A549 (cell line): ENCODE results near the gene ESYT2.

ENCODE experiments used
- CEBPB ChIP-seq, 2 experiments: fragments of >200 bp in 1 of 2; sonication (Bioruptor Twin) in 1 of 2; formaldehyde crosslinking in 1 of 2; IDR thresholded peaks; 2 replicates each; pipeline ENCODE4 v1.6.1; 2012 to 2016
- CHD2 ChIP-seq: fragments of 150-350 bp; IDR thresholded peaks from 2 replicates; pipeline ENCODE4 v1.6.1; 2014; ENCODE audit warnings: low read length; ENCODE audit not compliant: partially characterized antibody
- CTCF ChIP-seq: fragments of >200 bp; sonication (Bioruptor Twin); formaldehyde crosslinking; IDR thresholded peaks from 3 replicates; pipeline ENCODE4 v1.5.1; 2016
- E2F6 ChIP-seq: IDR thresholded peaks from 2 replicates; pipeline ENCODE4 v1.6.1; 2012; ENCODE audit warnings: low read depth, borderline replicate concordance
- EP300 ChIP-seq, 2 experiments: fragments of >200 bp; sonication (Bioruptor Twin); formaldehyde crosslinking; IDR thresholded peaks; 2 replicates in 1 of 2; 3 replicates in 1 of 2; pipeline ENCODE4 v1.6.1; 2016 to 2017
- ESRRA ChIP-seq: fragments of 150-350 bp; IDR thresholded peaks from 2 replicates; pipeline ENCODE4 v1.6.1; 2014; ENCODE audit warnings: mild to moderate bottlenecking, low read length, borderline replicate concordance
- HOXB5 ChIP-seq: fragments of 250-450 bp; sonication (Bioruptor Pico); IDR thresholded peaks from 2 replicates; pipeline ENCODE4 v1.5.0; 2020; ENCODE audit warnings: mild to moderate bottlenecking, moderate library complexity
- MAX ChIP-seq: IDR thresholded peaks from 2 replicates; pipeline ENCODE4 v1.6.1; 2012
- NFE2L2 ChIP-seq: fragments of 150-350 bp; conservative IDR thresholded peaks from 2 replicates; pipeline ENCODE4 v1.6.1; 2014; ENCODE audit warnings: low read length
- NR3C1 ChIP-seq: fragments of >200 bp; sonication (Bioruptor Twin); formaldehyde crosslinking; IDR thresholded peaks from 3 replicates; pipeline ENCODE4 v1.6.1; 2017
- POLR2A ChIP-seq: IDR thresholded peaks from 2 replicates; pipeline ENCODE4 v1.6.1; 2012; ENCODE audit warnings: mild to moderate bottlenecking, low read length
- POLR2AphosphoS2 ChIP-seq: conservative IDR thresholded peaks from 2 replicates; pipeline ENCODE4 v1.6.1; 2012; ENCODE audit warnings: low read length, improper control_type of control experiment, inconsistent platforms
- RNF2 ChIP-seq: fragments of 200-600 bp; sonication (generic); IDR thresholded peaks from 2 replicates; pipeline ENCODE4 v1.6.1; 2016; ENCODE audit warnings: low read depth, mild to moderate bottlenecking, antibody characterized with exemption, moderate library complexity, borderline replicate concordance
- SMC3 ChIP-seq: fragments of >200 bp; sonication (Bioruptor Twin); formaldehyde crosslinking; IDR thresholded peaks from 3 replicates; pipeline ENCODE4 v1.6.1; 2018; ENCODE audit warnings: inconsistent platforms

- TF ChIP-seq CTCF (no peak), MAX (no peak), E2F6 (no peak), HOXB5 (CRISPR knock-in tag) (no peak), RNF2 (no peak), NFE2L2 (no peak), SMC3 (no peak), NR3C1 (no peak), POLR2A (no peak), EP300 (IDR thresholded peaks at IDR 0.05) (no peak), ESRRA (no peak), POLR2AphosphoS2 (no peak), CHD2 (no peak), CEBPB (IDR thresholded peaks at IDR 0.05) (no peak)
These were observed 69.4 kb downstream of the ESYT2 start for GRCh38 chr7:158759749-158760444.
